Metanephros (tissue), 2 donors: ENCODE data around the gene IFNA10. TPM values are rescaled to one million over a fixed set of nuclear protein-coding genes. Genes with fewer than 3 reads are reported as not detected.

Experiments
- small RNA-seq: library from RNA; depleted of rRNA; stranded (forward); fragments of <200 nt; gene quantifications from one replicate; pipeline ENCODE3, GENCODE V24; 2014; ENCODE audit warnings: low replicate concordance
- total RNA-seq: library from RNA; depleted of rRNA; stranded (reverse); fragments of >200 nt; gene quantifications from one replicate; pipeline ENCODE4 v1.2.3, GENCODE V29; 2014

Gene IFNA10
- total RNA-seq, result not detected

GRCh38 chr9:21207043-21207442 is at the start of gene IFNA10:
Gene IFNA10, minus strand, starts transcription at chr9:21207143. Its CDS starts 46 bp downstream, at chr9:21207097.

GRCh38 chr9:21239911-21240310 is 33.0 kb upstream of the IFNA10 start, which contains the start of gene IFNA14:
Gene IFNA14, minus strand, starts transcription at chr9:21240005. Its CDS starts 70 bp downstream, at chr9:21239935.

GRCh38 chr9:21228122-21228521 is 21.2 kb upstream of the IFNA10 start, which contains the start of gene IFNA17:
Gene IFNA17, minus strand, starts transcription at chr9:21228222. Its CDS starts 49 bp downstream, at chr9:21228173.

GRCh38 chr9:21217211-21217610 is 10.3 kb upstream of the IFNA10 start, which contains the start of gene IFNA16:
Gene IFNA16, minus strand, starts transcription at chr9:21217311. Its CDS starts 6 bp downstream, at chr9:21217305.

GRCh38 chr9:21202105-21202504 is 4.8 kb downstream of the IFNA10 start, which contains the start of gene IFNA7:
Gene IFNA7, minus strand, starts transcription at chr9:21202205. Its CDS starts 40 bp downstream, at chr9:21202165.

GRCh38 chr9:21187487-21187886 is 19.5 kb downstream of the IFNA10 start, which contains the start of gene IFNA4:
Gene IFNA4, minus strand, starts transcription at chr9:21187587. Its CDS starts 56 bp downstream, at chr9:21187531.

GRCh38 chr9:21166560-21166959 is 40.4 kb downstream of the IFNA10 start, which contains the start of gene IFNA21:
Gene IFNA21, minus strand, starts transcription at chr9:21166660. Its CDS starts 48 bp downstream, at chr9:21166612.

Small RNAs within 50 kb of the gene (small RNA-seq; reads per million reads assigned to genes)
- not detected for gene RF00019

Other genes with a start within 250 kb of the IFNA10 start
- gene HACD4, start 175.5 kb downstream of the IFNA10 start, total RNA-seq, result 2.6 TPM
- not detected for gene IFNB1, start 129.2 kb downstream of the IFNA10 start, total RNA-seq
- not detected for gene IFNW1, start 65.3 kb downstream of the IFNA10 start, total RNA-seq
- not detected for gene IFNA21, start 40.5 kb downstream of the IFNA10 start, total RNA-seq
- gene IFNA4, start 19.6 kb downstream of the IFNA10 start, total RNA-seq, result not detected
- not detected for gene IFNA7, start 4.9 kb downstream of the IFNA10 start, total RNA-seq
- gene IFNA16, start 10.2 kb upstream of the IFNA10 start, total RNA-seq, result not detected
- not detected for gene IFNA17, start 21.1 kb upstream of the IFNA10 start, total RNA-seq
- gene IFNA14, start 32.9 kb upstream of the IFNA10 start, total RNA-seq, result not detected
- not detected for gene IFNA5, start 98.2 kb upstream of the IFNA10 start, total RNA-seq
- 36.2 TPM for gene KLHL9, start 128.3 kb upstream of the IFNA10 start, total RNA-seq
- not detected for gene IFNA6, start 143.7 kb upstream of the IFNA10 start, total RNA-seq
- not detected for gene IFNA13, start 160.9 kb upstream of the IFNA10 start, total RNA-seq
- gene IFNA2, start 178.3 kb upstream of the IFNA10 start, total RNA-seq, result not detected
- gene IFNA8, start 202.0 kb upstream of the IFNA10 start, total RNA-seq, result not detected
- gene IFNA1, start 233.3 kb upstream of the IFNA10 start, total RNA-seq, result not detected